IPS-18c (cell line): Measurements from ENCODE around the gene GPHN.

Experiments
- H3K4me3 ChIP-seq: 2 replicates; pipeline ENCODE4 v1.7.0; 2013; ENCODE audit warnings: low read depth, mild to moderate bottlenecking, low read length, moderate library complexity; ENCODE audit not compliant: insufficient read depth
- H3K9me3 ChIP-seq: one replicate; pipeline ENCODE4 v1.6.1; 2013; ENCODE audit warnings: mild to moderate bottlenecking, low read length, moderate library complexity; ENCODE audit not compliant: control insufficient read depth, insufficient read depth

Gene GPHN

GRCh38 chr14:66624336-66624937 lies 116.5 kb downstream of the GPHN start:
- Histone ChIP-seq H3K4me3 (no peak overlapping the region), H3K9me3 (peaks cover 6% of the 10 kb centered on the region)

- Histone ChIP-seq H3K9me3 (no peaks in the 10 kb centered on the region), H3K4me3 (no peak overlapping the region)
Observed at GRCh38 chr14:66628636-66629035, 120.7 kb downstream of the GPHN start.

GRCh38 chr14:66629499-66629898 lies 121.6 kb downstream of the GPHN start:
- Histone ChIP-seq H3K9me3 (no peaks in the 10 kb centered on the region), H3K4me3 (no peak overlapping the region)

GRCh38 chr14:66634876-66635275 lies 126.9 kb downstream of the GPHN start:
- H3K4me3 ChIP-seq, result no peak overlapping the region
- no peaks in the 10 kb centered on the region for H3K9me3 ChIP-seq

GRCh38 chr14:66635435-66635834 lies 127.5 kb downstream of the GPHN start:
- Histone ChIP-seq H3K9me3 (no peaks in the 10 kb centered on the region), H3K4me3 (no peak overlapping the region)

GRCh38 chr14:66636240-66636639 lies 128.3 kb downstream of the GPHN start:
- Histone ChIP-seq H3K9me3 (no peaks in the 10 kb centered on the region), H3K4me3 (no peak overlapping the region)

GRCh38 chr14:66638689-66639088 lies 130.7 kb downstream of the GPHN start:
- Histone ChIP-seq H3K4me3 (no peak overlapping the region), H3K9me3 (no peaks in the 10 kb centered on the region)

- no peaks in the 10 kb centered on the region for H3K9me3 ChIP-seq
- H3K4me3 ChIP-seq, result no peak overlapping the region
Observed at GRCh38 chr14:66641861-66642635, 134.1 kb downstream of the GPHN start.

- H3K9me3 ChIP-seq, result no peaks in the 10 kb centered on the region
- no peak overlapping the region for H3K4me3 ChIP-seq
Observed at GRCh38 chr14:66643344-66643743, 135.4 kb downstream of the GPHN start.

GRCh38 chr14:66645716-66646115 lies 137.8 kb downstream of the GPHN start:
- H3K9me3 ChIP-seq, result no peaks in the 10 kb centered on the region
- H3K4me3 ChIP-seq, result no peak overlapping the region

GRCh38 chr14:66649498-66649897 lies 141.6 kb downstream of the GPHN start:
- Histone ChIP-seq H3K9me3 (no peaks in the 10 kb centered on the region), H3K4me3 (no peak overlapping the region)

GRCh38 chr14:66650491-66650911 lies 142.6 kb downstream of the GPHN start:
- H3K9me3 ChIP-seq, result no peaks in the 10 kb centered on the region
- H3K4me3 ChIP-seq, result no peak overlapping the region

- Histone ChIP-seq H3K9me3 (no peaks in the 10 kb centered on the region), H3K4me3 (no peak overlapping the region)
Observed at GRCh38 chr14:66651536-66652220, 143.7 kb downstream of the GPHN start.

GRCh38 chr14:66652525-66653106 lies 144.7 kb downstream of the GPHN start:
- H3K9me3 ChIP-seq, result peaks cover 5% of the 10 kb centered on the region
- H3K4me3 ChIP-seq, result no peak overlapping the region

GRCh38 chr14:66657780-66658179 lies 149.8 kb downstream of the GPHN start:
- H3K9me3 ChIP-seq, result peaks cover 9% of the 10 kb centered on the region

GRCh38 chr14:66662374-66662773 lies 154.4 kb downstream of the GPHN start:
- H3K9me3 ChIP-seq, result peaks cover 4% of the 10 kb centered on the region

More at GRCh38 chr14:66657780-66658179, 149.8 kb downstream of the GPHN start:
- H3K4me3 ChIP-seq, result no peak overlapping the region

GRCh38 chr14:66677780-66678179 lies 169.8 kb downstream of the GPHN start:
- Histone ChIP-seq H3K4me3 (no peak overlapping the region), H3K9me3 (no peaks in the 10 kb centered on the region)

More at GRCh38 chr14:66662374-66662773, 154.4 kb downstream of the GPHN start:
- H3K4me3 ChIP-seq, result no peak overlapping the region

- H3K9me3 ChIP-seq, result no peaks in the 10 kb centered on the region
- H3K4me3 ChIP-seq, result no peak overlapping the region
Observed at GRCh38 chr14:66680216-66680615, 172.3 kb downstream of the GPHN start.
